Measurements from ENCODE around the gene SMIM30. TPM values are rescaled to one million over a fixed set of nuclear protein-coding genes. Genes with fewer than 3 reads are reported as not detected.

The SMIM30 gene
- total and polyA plus RNA-seq, 10 of the 15 experiments (the other 5 are each of a cell fraction or from before 2014, with no cell fraction given) = 42.2 to 258 (median 96.9) TPM

DNA sequence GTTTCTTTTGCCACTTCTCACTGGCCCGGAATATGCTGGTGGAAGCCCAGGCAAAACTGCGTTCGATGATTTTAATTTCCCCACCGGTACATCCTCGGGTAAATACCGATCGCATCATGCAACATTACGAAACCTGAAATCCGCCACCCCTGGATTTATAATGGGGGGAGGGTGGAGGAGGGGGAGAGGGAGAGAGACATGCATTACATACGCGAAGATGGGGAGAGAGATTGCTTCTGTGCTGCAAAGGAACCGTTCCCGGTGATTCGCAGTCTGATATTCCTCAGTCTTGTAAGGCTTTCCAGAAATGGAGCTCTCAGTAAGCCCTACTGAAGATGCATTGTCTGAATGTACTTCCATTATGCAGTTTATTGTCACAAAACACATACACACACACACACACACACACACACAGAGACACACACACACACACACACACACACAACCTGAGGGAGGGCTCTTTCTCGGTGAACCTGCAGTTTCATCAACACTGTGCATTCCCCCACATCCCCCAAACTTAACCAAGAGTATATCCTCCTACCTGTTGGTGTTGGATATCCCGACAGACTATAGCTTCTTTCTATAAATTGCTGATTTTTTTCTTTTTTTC lies 32.5 kb downstream of the SMIM30 start:
- in situ Hi-C loops (cut with MboI) (no loop called here), intact Hi-C loops (cut with micrococcal nuclease; ENCODE audit: unreplicated experiment) (no loop called here)
- ChIA-PET CTCF (interaction anchor here (1.3 kb wide), 1 partner anchor 74 kb away, joined by 3 read pairs; no protein-coding TSS in a partner anchor), POLR2A (interaction anchor here (0.6 to 0.7 kb wide), 3 partner anchors 89 to 824 kb away, joined by 6 to 10 read pairs (median 8); no protein-coding TSS in a partner anchor), SMC1A (ENCODE audit: uncharacterized antibody, unreplicated experiment) (no interaction called here), RAD21 (ENCODE audit: unreplicated experiment) (interaction anchor here (0.6 kb wide), 3 partner anchors 28 to 197 kb away, joined by 3 to 6 read pairs (median 5); no protein-coding TSS in a partner anchor)
- Histone ChIP-seq H3K27ac (ENCODE audit: control insufficient read depth, insufficient read depth) (no peak overlapping the region), H3K9me3 (replicated peaks; ENCODE audit: control insufficient read depth, insufficient read depth, low read length) (no peaks in the 10 kb centered on the region), H3K4me3 (no peak overlapping the region), H4K20me1 (ENCODE audit: control insufficient read depth, insufficient read depth) (no peaks in the 10 kb centered on the region), H3K4me1 (ENCODE audit: control insufficient read depth, insufficient read depth, low read length) (no peaks in the 10 kb centered on the region), H3K36me3 (ENCODE audit: control insufficient read depth in 2 of 2, insufficient read depth in 2 of 2, low read length in 1 of 2) (no peaks in the 10 kb centered on the region), H3K79me2 (ENCODE audit: control insufficient read depth, insufficient read depth, low read length) (no peaks in the 10 kb centered on the region), H3K4me2 (ENCODE audit: control insufficient read depth, insufficient read depth) (no peak overlapping the region), H3K27me3 (replicated peaks in 1 of 2; ENCODE audit: control insufficient read depth in 2 of 2, insufficient read depth in 2 of 2, low read length in 1 of 2) (peaks cover 0 to 1% of the 10 kb centered on the region in 2 experiments; a peak in 2 of 4 replicates), H3K9ac (ENCODE audit: control insufficient read depth, insufficient read depth, low read length) (no peak overlapping the region), H2AFZ (ENCODE audit: control insufficient read depth, low read depth, low read length) (no peak overlapping the region)
- WGBS (ENCODE audit: insufficient coverage, insufficient replicate concordance, low lambda C conversion rate, missing lambda C conversion rate) = 34% methylated on average over 16 of the region's 16 CpGs
- ATAC-seq = peak; percentile 27
- no peak for DNase-seq (ENCODE audit: low read depth, low spot score)
- peak; percentile 27 for FAIRE-seq
- TF ChIP-seq EZH2 (IDR thresholded peaks at IDR 0.05; ENCODE audit: borderline replicate concordance, control insufficient read depth, low read depth, low read length) = 0 out of 2 replicates have a peak, but pooled peaks have one; percentile 58
- no peak for TF ChIP-seq EP300 (IDR thresholded peaks at IDR 0.05; ENCODE audit: borderline replicate concordance in 1 of 2, control insufficient read depth in 1 of 2, low read depth in 2 of 2, low read length in 2 of 2)
- no TSS peak for BruUV-seq (replicated peaks)

DNA sequence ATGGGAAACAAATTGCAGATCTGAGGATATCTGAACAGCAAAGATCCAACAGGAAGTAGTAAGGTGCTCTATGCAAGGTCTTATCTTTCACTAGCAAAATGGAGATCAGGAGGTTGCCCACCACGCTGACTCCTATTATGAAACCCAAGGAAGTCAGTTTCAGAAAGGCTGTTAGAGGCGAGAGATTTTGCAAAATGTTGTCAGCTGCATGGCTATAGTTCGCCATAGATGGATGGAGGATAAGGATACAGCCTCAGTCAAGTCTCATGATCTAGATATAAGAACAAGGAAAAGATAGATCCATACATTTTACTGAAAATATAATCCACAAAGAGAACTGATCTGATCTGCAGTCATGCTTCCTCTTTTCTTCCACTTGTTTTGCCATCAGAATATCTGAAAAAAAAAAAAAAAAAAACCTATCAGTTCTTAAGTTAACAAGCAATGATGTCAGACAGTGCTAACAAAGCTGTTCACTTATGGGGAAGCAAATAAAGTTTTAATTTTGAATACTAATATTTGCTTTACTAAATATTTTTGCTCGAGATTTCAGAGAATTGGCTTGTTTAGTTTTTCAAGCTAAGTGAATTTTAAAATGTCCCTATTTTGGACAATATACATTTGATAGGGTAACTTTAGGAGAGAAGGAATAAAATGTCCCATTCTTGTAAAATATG lies 33.7 kb downstream of the SMIM30 start:
- no peak for FAIRE-seq
- WGBS (ENCODE audit: insufficient coverage, insufficient replicate concordance, low lambda C conversion rate, missing lambda C conversion rate) = 35% methylated on average over 4 of the region's 4 CpGs
- CTCF ChIA-PET = interaction anchor here (0.6 kb wide), 1 partner anchor 126 kb away, joined by 4 read pairs; no protein-coding TSS in a partner anchor
- Histone ChIP-seq H3K4me1 (ENCODE audit: control insufficient read depth, insufficient read depth, low read length) (no peaks in the 10 kb centered on the region), H3K36me3 (ENCODE audit: control insufficient read depth in 2 of 2, insufficient read depth in 2 of 2, low read length in 1 of 2) (no peaks in the 10 kb centered on the region), H3K27me3 (replicated peaks in 1 of 2; ENCODE audit: control insufficient read depth in 2 of 2, insufficient read depth in 2 of 2, low read length in 1 of 2) (peaks cover 0 to 1% of the 10 kb centered on the region in 2 experiments; a peak in 2 of 4 replicates), H3K9me3 (replicated peaks; ENCODE audit: control insufficient read depth, insufficient read depth, low read length) (no peaks in the 10 kb centered on the region), H3K4me2 (ENCODE audit: control insufficient read depth, insufficient read depth) (no peak overlapping the region), H3K9ac (ENCODE audit: control insufficient read depth, insufficient read depth, low read length) (no peak overlapping the region), H3K4me3 (no peak overlapping the region), H4K20me1 (ENCODE audit: control insufficient read depth, insufficient read depth) (no peaks in the 10 kb centered on the region), H3K79me2 (ENCODE audit: control insufficient read depth, insufficient read depth, low read length) (no peaks in the 10 kb centered on the region), H3K27ac (ENCODE audit: control insufficient read depth, insufficient read depth) (no peak overlapping the region), H2AFZ (ENCODE audit: control insufficient read depth, low read depth, low read length) (no peak overlapping the region)
- no peak for DNase-seq (ENCODE audit: low read depth, low spot score)
- POLR2A ChIA-PET = no interaction called here
- TF ChIP-seq NFYB (IDR thresholded peaks at IDR 0.05; ENCODE audit: insufficient read depth, low read depth, low read length) = no peak
- TF ChIP-seq, protein P1, sequence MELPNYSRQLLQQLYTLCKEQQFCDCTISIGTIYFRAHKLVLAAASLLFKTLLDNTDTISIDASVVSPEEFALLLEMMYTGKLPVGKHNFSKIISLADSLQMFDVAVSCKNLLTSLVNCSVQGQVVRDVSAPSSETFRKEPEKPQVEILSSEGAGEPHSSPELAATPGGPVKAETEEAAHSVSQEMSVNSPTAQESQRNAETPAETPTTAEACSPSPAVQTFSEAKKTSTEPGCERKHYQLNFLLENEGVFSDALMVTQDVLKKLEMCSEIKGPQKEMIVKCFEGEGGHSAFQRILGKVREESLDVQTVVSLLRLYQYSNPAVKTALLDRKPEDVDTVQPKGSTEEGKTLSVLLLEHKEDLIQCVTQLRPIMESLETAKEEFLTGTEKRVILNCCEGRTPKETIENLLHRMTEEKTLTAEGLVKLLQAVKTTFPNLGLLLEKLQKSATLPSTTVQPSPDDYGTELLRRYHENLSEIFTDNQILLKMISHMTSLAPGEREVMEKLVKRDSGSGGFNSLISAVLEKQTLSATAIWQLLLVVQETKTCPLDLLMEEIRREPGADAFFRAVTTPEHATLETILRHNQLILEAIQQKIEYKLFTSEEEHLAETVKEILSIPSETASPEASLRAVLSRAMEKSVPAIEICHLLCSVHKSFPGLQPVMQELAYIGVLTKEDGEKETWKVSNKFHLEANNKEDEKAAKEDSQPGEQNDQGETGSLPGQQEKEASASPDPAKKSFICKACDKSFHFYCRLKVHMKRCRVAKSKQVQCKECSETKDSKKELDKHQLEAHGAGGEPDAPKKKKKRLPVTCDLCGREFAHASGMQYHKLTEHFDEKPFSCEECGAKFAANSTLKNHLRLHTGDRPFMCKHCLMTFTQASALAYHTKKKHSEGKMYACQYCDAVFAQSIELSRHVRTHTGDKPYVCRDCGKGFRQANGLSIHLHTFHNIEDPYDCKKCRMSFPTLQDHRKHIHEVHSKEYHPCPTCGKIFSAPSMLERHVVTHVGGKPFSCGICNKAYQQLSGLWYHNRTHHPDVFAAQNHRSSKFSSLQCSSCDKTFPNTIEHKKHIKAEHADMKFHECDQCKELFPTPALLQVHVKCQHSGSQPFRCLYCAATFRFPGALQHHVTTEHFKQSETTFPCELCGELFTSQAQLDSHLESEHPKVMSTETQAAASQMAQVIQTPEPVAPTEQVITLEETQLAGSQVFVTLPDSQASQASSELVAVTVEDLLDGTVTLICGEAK (IDR thresholded peaks at IDR 0.05; ENCODE audit: borderline replicate concordance) = peak; percentile 56
- SMC1A ChIA-PET (ENCODE audit: uncharacterized antibody, unreplicated experiment) = no interaction called here
- intact Hi-C loops (cut with micrococcal nuclease; ENCODE audit: unreplicated experiment) = no loop called here
- RAD21 ChIA-PET (ENCODE audit: unreplicated experiment) = interaction anchor here (0.7 kb wide), 1 partner anchor 23 kb away, joined by 3 read pairs; no protein-coding TSS in a partner anchor
- no TSS peak for BruUV-seq (replicated peaks)
- no peak for ATAC-seq
- in situ Hi-C loops (cut with MboI) = no loop called here
